Esophagus muscularis mucosa (tissue), 3 donors: ENCODE results near the gene FBP1.

Source experiments
- CTCF ChIP-seq, 3 experiments: fragments of 200-600 bp in 2 of 3; fragments of 450-650 bp in 1 of 3; sonication (generic) in 2 of 3; IDR thresholded peaks; one replicate each; pipeline ENCODE4 v1.5.1; 2017 to 2019; ENCODE audit warnings: antibody characterized with exemption in 3 of 3, mild to moderate bottlenecking in 2 of 3, moderate library complexity in 1 of 3
- POLR2A ChIP-seq: fragments of 450-650 bp; IDR thresholded peaks from one replicate; pipeline ENCODE4 v1.6.1; 2017; ENCODE audit warnings: antibody characterized with exemption, moderate library complexity, mild to moderate bottlenecking, low read depth

- TF ChIP-seq CTCF (IDR thresholded peaks at IDR 0.05) (no peak), POLR2A (no peak)
These were observed 32.5 kb downstream of the FBP1 start for GRCh38 chr9:94606646-94607422.
